ENCODE data around the gene NFIC. TPM values are rescaled to one million over a fixed set of nuclear protein-coding genes. Genes with fewer than 3 reads are reported as not detected.

The NFIC gene
- total and polyA plus RNA-seq, 2 of the 4 experiments (the other 2 are of a cell fraction) = 21.9 to 32.1 TPM

DNA sequence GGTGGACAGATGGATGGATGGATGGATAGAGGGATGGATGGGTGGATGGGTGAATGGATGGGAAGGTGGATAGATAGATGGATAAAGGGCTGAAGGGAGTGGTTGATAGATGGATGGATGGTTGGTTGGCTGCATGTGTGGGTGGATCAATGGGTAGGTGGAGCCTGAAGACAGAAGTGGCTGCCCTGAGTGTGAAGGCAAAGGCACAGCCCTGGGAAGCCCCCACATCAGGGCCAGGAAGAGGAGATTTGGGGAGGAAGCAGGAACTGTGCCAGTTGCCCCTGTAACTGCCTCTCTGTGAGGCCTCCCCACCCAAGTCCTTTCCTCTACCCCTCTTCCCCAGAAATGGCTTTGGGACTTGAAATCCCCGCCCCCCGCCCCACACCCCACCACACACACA is 43.4 kb upstream of the NFIC start:
- no peaks in the 10 kb centered on the region for H4K20me1 ChIP-seq (ENCODE audit: insufficient read depth, low read length)
- H3K9ac ChIP-seq (ENCODE audit: low read depth, low read length) = no peak overlapping the region
- H2BK20ac ChIP-seq (ENCODE audit: low read depth, low read length) = no peak overlapping the region
- no peak overlapping the region for H4K8ac ChIP-seq (ENCODE audit: low read depth in 2 of 2, low read length in 2 of 2)
- dilution Hi-C loops (cut with HindIII; ENCODE audit: low sequenced_read_pairs, unreplicated experiment) = no loop called here
- H4K5ac ChIP-seq (ENCODE audit: low read depth, low read length) = no peak overlapping the region
- in situ Hi-C loops (cut with MboI; ENCODE audit: low sequenced_read_pairs) = loop anchor here (25.0 kb wide), 1 partner anchor 289 kb away; the partner anchor contains the start of gene TBXA2R
- no peak overlapping the region for H3K4me3 ChIP-seq (ENCODE audit: insufficient read depth, low read depth, low read length)
- H2BK5ac ChIP-seq (ENCODE audit: low read depth, low read length, poor library complexity, severe bottlenecking) = no peak overlapping the region
- no peaks in the 10 kb centered on the region for H3K9me1 ChIP-seq (ENCODE audit: insufficient read depth, low read length)
- H2BK120ac ChIP-seq (ENCODE audit: low read depth, low read length) = no peak overlapping the region
- intact Hi-C loops (cut with micrococcal nuclease) = loop anchor here (10.0 kb wide), 2 partner anchors 292 to 382 kb away; partner anchors contain the start of genes PIP5K1C and TJP3
- no peak overlapping the region for H3K4ac ChIP-seq (ENCODE audit: low read depth, low read length)
- H2BK15ac ChIP-seq (ENCODE audit: low read depth, low read length) = no peak overlapping the region
- no peak overlapping the region for H3K27ac ChIP-seq (ENCODE audit: insufficient read depth, low read length)
- no peaks in the 10 kb centered on the region for H3K9me3 ChIP-seq (ENCODE audit: control insufficient read depth, insufficient read depth, low read length)
- peaks cover 7% of the 10 kb centered on the region; the same call in 1 of the 2 replicates for H3K27me3 ChIP-seq (ENCODE audit: control insufficient read depth, insufficient read depth, low read length)
- H3K79me1 ChIP-seq (ENCODE audit: low read depth in 1 of 2, low read length in 2 of 2) = no peaks in the 10 kb centered on the region
- H3K56ac ChIP-seq (ENCODE audit: extremely low read depth, insufficient read depth, low read length) = no peak overlapping the region
- TF ChIP-seq MAFK (IDR thresholded peaks at IDR 0.05; ENCODE audit: low read depth, low read length) (no peak), BHLHE40 (IDR thresholded peaks at IDR 0.05; ENCODE audit: low read depth, low read length) (no peak), CEBPB (IDR thresholded peaks at IDR 0.05; ENCODE audit: low read depth, low read length) (no peak)
- TF ChIP-seq, protein P1, sequence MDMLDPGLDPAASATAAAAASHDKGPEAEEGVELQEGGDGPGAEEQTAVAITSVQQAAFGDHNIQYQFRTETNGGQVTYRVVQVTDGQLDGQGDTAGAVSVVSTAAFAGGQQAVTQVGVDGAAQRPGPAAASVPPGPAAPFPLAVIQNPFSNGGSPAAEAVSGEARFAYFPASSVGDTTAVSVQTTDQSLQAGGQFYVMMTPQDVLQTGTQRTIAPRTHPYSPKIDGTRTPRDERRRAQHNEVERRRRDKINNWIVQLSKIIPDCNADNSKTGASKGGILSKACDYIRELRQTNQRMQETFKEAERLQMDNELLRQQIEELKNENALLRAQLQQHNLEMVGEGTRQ (IDR thresholded peaks at IDR 0.05; ENCODE audit: low read depth, low read length) = no peak
- no peak overlapping the region for H2AK5ac ChIP-seq (ENCODE audit: low read depth, low read length)
- H2AFZ ChIP-seq (replicated peaks; ENCODE audit: low read length, poor library complexity) = no peak overlapping the region
- H3K4me2 ChIP-seq (ENCODE audit: low read depth, low read length) = no peak overlapping the region
- POLR2A ChIA-PET (ENCODE audit: unreplicated experiment) = no interaction called here
- no peak for ATAC-seq (ENCODE audit: low read depth)
- no peak overlapping the region for H3K14ac ChIP-seq (replicated peaks; ENCODE audit: low read depth, low read length)
- WGBS, 2 experiments (ENCODE audit: extremely low coverage in 2 of 2, insufficient read length in 1 of 2) = no CpG with 5 or more reads among the region's 2 CpGs
- H3K23ac ChIP-seq (ENCODE audit: low read depth, low read length) = no peak overlapping the region
- H3K4me1 ChIP-seq (ENCODE audit: control insufficient read depth, insufficient read depth, low read length) = no peaks in the 10 kb centered on the region
- H3K18ac ChIP-seq (ENCODE audit: low read depth, low read length) = no peak overlapping the region
- BruUV-seq (replicated peaks) = no TSS peak
- no peak for DNase-seq
- no peak overlapping the region for H4K91ac ChIP-seq (ENCODE audit: insufficient read depth, low read depth, low read length)
- H2AK9ac ChIP-seq (replicated peaks; ENCODE audit: low read depth, low read length, poor library complexity) = no peak overlapping the region
- H3K36me3 ChIP-seq (ENCODE audit: control insufficient read depth, insufficient read depth, low read length) = no peaks in the 10 kb centered on the region
- CTCF ChIA-PET = interaction anchor here (0.6 kb wide), 1 partner anchor 148 kb away, joined by 3 read pairs; no protein-coding TSS in a partner anchor
